ENCODE data around the gene UBE2E3. TPM values are rescaled to one million over a fixed set of nuclear protein-coding genes. Genes with fewer than 3 reads are reported as not detected.

Gene UBE2E3
- total and polyA plus RNA-seq, 2 of the 4 experiments (the other 2 are of a cell fraction) = 106 to 114 TPM

DNA sequence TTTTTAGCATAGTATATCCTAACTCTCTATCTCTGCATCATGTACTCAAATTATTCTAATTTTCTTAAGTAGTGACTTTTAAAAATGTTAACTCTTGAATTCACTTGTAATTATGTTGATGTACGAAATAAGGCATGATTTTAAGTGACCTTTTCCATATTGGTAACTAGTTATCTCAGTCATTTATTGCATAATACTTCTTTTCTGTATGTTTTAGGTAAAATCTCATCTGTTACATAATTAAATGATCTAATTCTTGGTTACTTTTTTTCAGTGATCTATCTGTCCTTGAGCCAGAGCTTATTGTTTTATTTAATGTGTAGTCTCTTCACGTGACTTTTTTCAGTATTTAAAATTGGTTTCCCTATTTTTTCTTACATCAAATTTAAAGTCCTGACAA lies 4.8 kb upstream of the UBE2E3 start:
- no peak overlapping the region for H2AFZ ChIP-seq (replicated peaks; ENCODE audit: low read length, poor library complexity)
- H2AK5ac ChIP-seq (ENCODE audit: low read depth, low read length) = no peak overlapping the region
- H3K4ac ChIP-seq (ENCODE audit: low read depth, low read length) = no peak overlapping the region
- no peak overlapping the region for H2BK120ac ChIP-seq (ENCODE audit: low read depth, low read length)
- H3K27ac ChIP-seq (ENCODE audit: insufficient read depth, low read length) = no peak overlapping the region
- H3K79me1 ChIP-seq (ENCODE audit: low read depth in 1 of 2, low read length in 2 of 2) = no peaks in the 10 kb centered on the region
- no peaks in the 10 kb centered on the region for H3K36me3 ChIP-seq (ENCODE audit: control insufficient read depth, insufficient read depth, low read length)
- ATAC-seq (ENCODE audit: low read depth) = no peak
- 0 out of 2 replicates have a peak, but pooled peaks cover 5% of the 10 kb centered on the region for H3K4me1 ChIP-seq (ENCODE audit: control insufficient read depth, insufficient read depth, low read length)
- no TSS peak for BruUV-seq (replicated peaks)
- no peak overlapping the region for H3K23ac ChIP-seq (ENCODE audit: low read depth, low read length)
- WGBS, 2 experiments (ENCODE audit: extremely low coverage in 2 of 2, insufficient read length in 1 of 2) = no CpG with 5 or more reads among the region's 2 CpGs
- no peak for TF ChIP-seq MAFK (IDR thresholded peaks at IDR 0.05; ENCODE audit: low read depth, low read length)
- peak; percentile 41; the same call in 1 of the 2 replicates for TF ChIP-seq CEBPB (IDR thresholded peaks at IDR 0.05; ENCODE audit: low read depth, low read length)
- H2BK15ac ChIP-seq (ENCODE audit: low read depth, low read length) = no peak overlapping the region
- no peak overlapping the region for H3K4me3 ChIP-seq (ENCODE audit: insufficient read depth, low read depth, low read length)
- H2BK20ac ChIP-seq (ENCODE audit: low read depth, low read length) = no peak overlapping the region
- 0 out of 2 replicates have a peak, but pooled peaks cover 3% of the 10 kb centered on the region for H3K9me1 ChIP-seq (ENCODE audit: insufficient read depth, low read length)
- no peaks in the 10 kb centered on the region for H3K9me3 ChIP-seq (ENCODE audit: control insufficient read depth, insufficient read depth, low read length)
- no peak overlapping the region for H3K14ac ChIP-seq (replicated peaks; ENCODE audit: low read depth, low read length)
- dilution Hi-C loops (cut with HindIII; ENCODE audit: low sequenced_read_pairs, unreplicated experiment) (no loop called here), intact Hi-C loops (cut with micrococcal nuclease) (no loop called here), in situ Hi-C loops (cut with MboI; ENCODE audit: low sequenced_read_pairs) (no loop called here)
- no peak overlapping the region for H4K91ac ChIP-seq (ENCODE audit: insufficient read depth, low read depth, low read length)
- no peaks in the 10 kb centered on the region for H4K20me1 ChIP-seq (ENCODE audit: insufficient read depth, low read length)
- ChIA-PET POLR2A (ENCODE audit: unreplicated experiment) (interaction anchor here (0.5 kb wide), 1 partner anchor 83 kb away, joined by 4 read pairs; no protein-coding TSS in a partner anchor), CTCF (no interaction called here)
- no peak overlapping the region for H3K56ac ChIP-seq (ENCODE audit: extremely low read depth, insufficient read depth, low read length)
- no peak overlapping the region for H3K9ac ChIP-seq (ENCODE audit: low read depth, low read length)
- no peak overlapping the region for H2AK9ac ChIP-seq (replicated peaks; ENCODE audit: low read depth, low read length, poor library complexity)
- no peak overlapping the region for H4K8ac ChIP-seq (ENCODE audit: low read depth in 2 of 2, low read length in 2 of 2)
- no peak overlapping the region for H3K18ac ChIP-seq (ENCODE audit: low read depth, low read length)
- no peak overlapping the region for H3K4me2 ChIP-seq (ENCODE audit: low read depth, low read length)
- H4K5ac ChIP-seq (ENCODE audit: low read depth, low read length) = no peak overlapping the region
- H2BK5ac ChIP-seq (ENCODE audit: low read depth, low read length, poor library complexity, severe bottlenecking) = no peak overlapping the region
- no peak for DNase-seq
- H3K27me3 ChIP-seq (ENCODE audit: control insufficient read depth, insufficient read depth, low read length) = no peaks in the 10 kb centered on the region
